HG03558 (cell line): ENCODE measurements around the gene CARD11.

Source experiments
- ATAC-seq: cut with Tn5 transposase; IDR thresholded peaks from one replicate; pipeline ENCODE4 v1.9.1; 2021; ENCODE audit warnings: moderate number of reproducible peaks; ENCODE audit not compliant: unreplicated experiment; ENCODE audit errors: extremely low read depth

Gene CARD11

GRCh38 chr7:2892549-2892948 is 151.1 kb downstream of the CARD11 start:
- ATAC-seq: no peak

- no peak for ATAC-seq
Measured at GRCh38 chr7:2887816-2888215, 155.9 kb downstream of the CARD11 start.

GRCh38 chr7:2886900-2887299 is 156.8 kb downstream of the CARD11 start:
- ATAC-seq: no peak

GRCh38 chr7:2886391-2886790 is 157.3 kb downstream of the CARD11 start:
- ATAC-seq: no peak

- ATAC-seq: no peak
Measured at GRCh38 chr7:2884161-2884560, 159.5 kb downstream of the CARD11 start.

- no peak for ATAC-seq
Measured at GRCh38 chr7:2883101-2883500, 160.6 kb downstream of the CARD11 start.

GRCh38 chr7:2882111-2882510 is 161.6 kb downstream of the CARD11 start:
- ATAC-seq: no peak

GRCh38 chr7:2880874-2881533 is 162.7 kb downstream of the CARD11 start:
- ATAC-seq: no peak

- no peak for ATAC-seq
Measured at GRCh38 chr7:2880051-2880450, 163.6 kb downstream of the CARD11 start.

GRCh38 chr7:2879354-2879753 is 164.3 kb downstream of the CARD11 start:
- ATAC-seq: no peak

GRCh38 chr7:2878306-2878705 is 165.4 kb downstream of the CARD11 start:
- ATAC-seq: no peak

- ATAC-seq: no peak
Measured at GRCh38 chr7:2876031-2876731, 167.5 kb downstream of the CARD11 start.

- no peak for ATAC-seq
Measured at GRCh38 chr7:2873686-2874551, 169.7 kb downstream of the CARD11 start.

- ATAC-seq: no peak
Measured at GRCh38 chr7:2873146-2873545, 170.5 kb downstream of the CARD11 start.

- no peak for ATAC-seq
Measured at GRCh38 chr7:2872296-2872874, 171.3 kb downstream of the CARD11 start.

GRCh38 chr7:2870471-2870931 is 173.2 kb downstream of the CARD11 start:
- no peak for ATAC-seq

- no peak for ATAC-seq
Measured at GRCh38 chr7:2869981-2870380, 173.7 kb downstream of the CARD11 start.

- ATAC-seq: no peak
Measured at GRCh38 chr7:2866601-2867000, 177.1 kb downstream of the CARD11 start.

GRCh38 chr7:2864999-2865670 is 178.5 kb downstream of the CARD11 start:
- ATAC-seq: no peak
